Spleen (tissue), 11 donors: ENCODE data around the gene SLC10A6. TPM values are rescaled to one million over a fixed set of nuclear protein-coding genes. Genes with fewer than 3 reads are reported as not detected.

Source experiments
- DNase-seq: peaks from one replicate; pipeline ENCODE4 v3.0.0-alpha.2; 2020
- H3K27ac ChIP-seq, 8 donors: fragments of 200-600 bp; sonication (generic) in 7 of 8; 1 replicate in 4 of 8; 2 replicates in 4 of 8; pipeline versions ENCODE4 v1.5.0 to v1.8.0; 2016 to 2021; ENCODE audit warnings: inconsistent platforms in 4 of 8, mild to moderate bottlenecking in 4 of 8, moderate library complexity in 1 of 8
- H3K27me3 ChIP-seq, 7 donors: fragments of 200-600 bp; sonication (generic) in 6 of 7; replicated peaks in 1 of 7; 1 replicate in 4 of 7; 2 replicates in 3 of 7; pipeline versions ENCODE4 v1.5.0 to v1.8.0; 2016 to 2021; ENCODE audit warnings: inconsistent platforms in 3 of 7, mild to moderate bottlenecking in 1 of 7
- H3K36me3 ChIP-seq, 6 donors: fragments of 200-600 bp; sonication (generic) in 5 of 6; 1 replicate in 4 of 6; 2 replicates in 2 of 6; pipeline versions ENCODE4 v1.5.0 to v1.8.0; 2016 to 2021; ENCODE audit warnings: inconsistent platforms in 2 of 6
- H3K4me1 ChIP-seq, 6 donors: fragments of 200-600 bp; sonication (generic) in 5 of 6; 1 replicate in 3 of 6; 2 replicates in 3 of 6; pipeline versions ENCODE4 v1.5.0 to v1.8.0; 2016 to 2021; ENCODE audit warnings: inconsistent platforms in 3 of 6
- H3K4me3 ChIP-seq, 8 donors: fragments of 200-600 bp; sonication (generic) in 7 of 8; 1 replicate in 4 of 8; 2 replicates in 4 of 8; pipeline versions ENCODE4 v1.5.0 to v1.8.0; 2016 to 2021; ENCODE audit warnings: inconsistent platforms in 4 of 8, mild to moderate bottlenecking in 4 of 8, moderate library complexity in 2 of 8
- H3K9me3 ChIP-seq, 8 donors: fragments of 200-600 bp; sonication (generic) in 7 of 8; 1 replicate in 4 of 8; 2 replicates in 4 of 8; pipeline versions ENCODE4 v1.5.0 to v1.8.0; 2016 to 2021; ENCODE audit warnings: inconsistent platforms in 4 of 8
- POLR2A ChIP-seq, 3 donors: fragments of 450-650 bp; IDR thresholded peaks; one replicate each; pipeline ENCODE4 v1.5.1; 2017; ENCODE audit warnings: antibody characterized with exemption in 3 of 3, mild to moderate bottlenecking in 1 of 3
- POLR2AphosphoS5 ChIP-seq, 3 donors: sonication (generic); formaldehyde crosslinking; IDR thresholded peaks; one replicate each; pipeline ENCODE4 v1.5.1; 2017; ENCODE audit warnings: antibody characterized with exemption in 3 of 3
- WGBS, 5 donors: extraction: QIAGEN DNeasy Blood & Tissue Kit in 3 of 5; methylation state at CpG; one replicate each; pipeline versions ENCODE4 v1.1.5 to v1.1.7; 2013 to 2018; 5-methylcytosine and 5-hydroxymethylcytosine counted together
- intact Hi-C: fragments of 100-400 bp; cut with DNase I; formaldehyde crosslinking; loops from one replicate; pipeline ENCODE4 v1.15.0; 2023; ENCODE audit warnings: low total_unique reads
- polyA plus RNA-seq, 3 donors: library from polyadenylated mRNA; stranded (reverse); fragments of 200-250 nt; gene quantifications; one replicate each; pipeline ENCODE4 v1.2.1, GENCODE V29; 2013
- total RNA-seq, 7 donors: library from RNA; depleted of rRNA in 3 of 7; stranded (reverse); fragments of >200 nt in 3 of 7; fragmentation: NEBNext Ultra II Directional in 4 of 7; extraction: Animal tissue kit (Norgen Biotek cat#: 25700) in 4 of 7; gene quantifications; one replicate each; pipeline versions ENCODE4 v1.1.0 to v1.2.1, GENCODE V29; 2016 to 2021
- TF ChIP-seq, protein P1 (sequence below), 11 experiments: fragments of 200-600 bp in 7 of 11; fragments of 450-650 bp in 4 of 11; sonication (generic) in 4 of 11; IDR thresholded peaks in 8 of 11; conservative IDR thresholded peaks in 3 of 11; 1 replicate in 7 of 11; 2 replicates in 4 of 11; pipeline versions ENCODE4 v1.4.0 to v1.8.0; 2016 to 2021; ENCODE audit warnings: antibody characterized with exemption in 11 of 11, inconsistent platforms in 4 of 11, mild to moderate bottlenecking in 1 of 11
- donor health status: healthy with polysubstance abuse.
- donor health status: DM: no; HTN: no; CAD: no; lungs with moderate emphysema.
- donor health status: DM: no; HTN: no; CAD: no.
- donor health status: Bipolar disorder and iron deficiency.
- donor health status: healthy.
- donor health status: DM: no; HTN: no; CAD: no.
- donor health status: DM: yes; HTN: yes; CAD: no.

SLC10A6 gene
- total and polyA plus RNA-seq, 10 donors, result 0.49 to 3.7 (median 1.1) TPM; not detected in 4

DNA sequence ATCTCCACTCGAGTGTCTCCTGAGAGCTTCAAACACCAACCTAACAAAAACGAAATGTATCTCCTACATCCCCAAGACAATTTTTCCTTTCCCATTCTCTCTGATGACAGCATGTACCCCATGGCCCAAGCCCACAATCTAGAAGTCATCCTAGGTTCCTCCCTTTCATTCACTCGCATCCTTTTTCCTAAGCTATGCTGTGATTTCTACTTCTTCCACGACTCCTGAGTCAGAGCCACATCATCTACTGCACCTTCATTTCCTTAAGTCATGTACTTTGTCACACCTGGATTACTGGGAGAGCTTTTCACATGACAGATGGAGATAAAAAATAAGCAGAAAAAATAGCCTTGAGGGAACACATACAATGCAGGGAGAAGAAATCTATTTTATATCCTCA lies 23.0 kb upstream of the SLC10A6 start:
- intact Hi-C loops, result no loop called here
- TF ChIP-seq POLR2AphosphoS5 (IDR thresholded peaks at IDR 0.05) (no peak), POLR2A (IDR thresholded peaks at IDR 0.05) (no peak)
- TF ChIP-seq, protein P1, sequence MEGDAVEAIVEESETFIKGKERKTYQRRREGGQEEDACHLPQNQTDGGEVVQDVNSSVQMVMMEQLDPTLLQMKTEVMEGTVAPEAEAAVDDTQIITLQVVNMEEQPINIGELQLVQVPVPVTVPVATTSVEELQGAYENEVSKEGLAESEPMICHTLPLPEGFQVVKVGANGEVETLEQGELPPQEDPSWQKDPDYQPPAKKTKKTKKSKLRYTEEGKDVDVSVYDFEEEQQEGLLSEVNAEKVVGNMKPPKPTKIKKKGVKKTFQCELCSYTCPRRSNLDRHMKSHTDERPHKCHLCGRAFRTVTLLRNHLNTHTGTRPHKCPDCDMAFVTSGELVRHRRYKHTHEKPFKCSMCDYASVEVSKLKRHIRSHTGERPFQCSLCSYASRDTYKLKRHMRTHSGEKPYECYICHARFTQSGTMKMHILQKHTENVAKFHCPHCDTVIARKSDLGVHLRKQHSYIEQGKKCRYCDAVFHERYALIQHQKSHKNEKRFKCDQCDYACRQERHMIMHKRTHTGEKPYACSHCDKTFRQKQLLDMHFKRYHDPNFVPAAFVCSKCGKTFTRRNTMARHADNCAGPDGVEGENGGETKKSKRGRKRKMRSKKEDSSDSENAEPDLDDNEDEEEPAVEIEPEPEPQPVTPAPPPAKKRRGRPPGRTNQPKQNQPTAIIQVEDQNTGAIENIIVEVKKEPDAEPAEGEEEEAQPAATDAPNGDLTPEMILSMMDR (IDR thresholded peaks at IDR 0.05 in 8 of 11, conservative IDR thresholded peaks at IDR 0.05 in 3 of 11), result no peak
- WGBS, 5 donors, result 64 to 84% (median 77%) methylated on average over 4 of the region's 4 CpGs
- H3K36me3 ChIP-seq, result no peaks in the 10 kb centered on the region
- no peak overlapping the region for H3K4me3 ChIP-seq
- peaks cover 0 to 5% (median 0%) of the 10 kb centered on the region in 6 donors for H3K4me1 ChIP-seq
- H3K9me3 ChIP-seq, result no peaks in the 10 kb centered on the region
- H3K27me3 ChIP-seq, result no peaks in the 10 kb centered on the region
- H3K27ac ChIP-seq, result no peak overlapping the region
- no peak for DNase-seq

DNA sequence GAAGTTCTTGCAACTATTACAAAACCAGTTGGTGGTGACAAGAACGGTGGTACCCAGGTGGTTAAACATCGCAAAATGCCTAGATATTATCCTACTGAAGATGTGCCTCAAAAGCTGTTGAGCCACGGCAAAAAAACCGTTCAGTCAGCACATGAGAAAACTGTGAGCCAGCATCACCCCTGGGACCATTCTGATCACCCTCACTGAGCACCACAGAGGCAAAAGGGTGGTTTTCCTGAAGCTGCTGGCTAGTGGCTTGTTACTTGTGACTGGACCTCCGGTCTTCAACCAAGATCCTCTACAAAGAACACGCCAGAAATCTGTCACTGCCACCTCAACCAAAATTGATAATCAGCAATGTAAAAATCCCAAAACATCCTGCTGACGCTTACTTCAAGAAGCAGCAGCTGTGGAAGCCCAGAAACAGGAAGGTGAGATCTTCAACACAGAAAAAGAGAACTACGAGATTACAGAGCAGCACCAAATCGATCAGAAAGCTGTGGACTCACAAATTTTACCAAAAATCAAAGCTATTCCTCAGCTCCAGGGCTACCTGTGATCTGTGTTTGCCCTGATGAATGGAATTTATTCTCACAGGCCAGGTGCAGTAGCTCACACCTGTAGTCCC lies 21.4 kb upstream of the SLC10A6 start:
- intact Hi-C loops, result no loop called here
- H3K36me3 ChIP-seq, result no peaks in the 10 kb centered on the region
- peaks cover 0 to 5% (median 0%) of the 10 kb centered on the region in 6 donors for H3K4me1 ChIP-seq
- DNase-seq, result no peak
- no peak overlapping the region for H3K4me3 ChIP-seq
- WGBS, 5 donors, result 33 to 58% (median 44%) methylated on average over 9 of the region's 9 CpGs
- no peak overlapping the region for H3K27ac ChIP-seq
- H3K27me3 ChIP-seq, result no peaks in the 10 kb centered on the region
- no peak for TF ChIP-seq POLR2AphosphoS5 (IDR thresholded peaks at IDR 0.05)
- TF ChIP-seq POLR2A (IDR thresholded peaks at IDR 0.05), result no peak
- TF ChIP-seq, protein P1 (IDR thresholded peaks at IDR 0.05 in 8 of 11, conservative IDR thresholded peaks at IDR 0.05 in 3 of 11), result no peak
- no peaks in the 10 kb centered on the region for H3K9me3 ChIP-seq

DNA sequence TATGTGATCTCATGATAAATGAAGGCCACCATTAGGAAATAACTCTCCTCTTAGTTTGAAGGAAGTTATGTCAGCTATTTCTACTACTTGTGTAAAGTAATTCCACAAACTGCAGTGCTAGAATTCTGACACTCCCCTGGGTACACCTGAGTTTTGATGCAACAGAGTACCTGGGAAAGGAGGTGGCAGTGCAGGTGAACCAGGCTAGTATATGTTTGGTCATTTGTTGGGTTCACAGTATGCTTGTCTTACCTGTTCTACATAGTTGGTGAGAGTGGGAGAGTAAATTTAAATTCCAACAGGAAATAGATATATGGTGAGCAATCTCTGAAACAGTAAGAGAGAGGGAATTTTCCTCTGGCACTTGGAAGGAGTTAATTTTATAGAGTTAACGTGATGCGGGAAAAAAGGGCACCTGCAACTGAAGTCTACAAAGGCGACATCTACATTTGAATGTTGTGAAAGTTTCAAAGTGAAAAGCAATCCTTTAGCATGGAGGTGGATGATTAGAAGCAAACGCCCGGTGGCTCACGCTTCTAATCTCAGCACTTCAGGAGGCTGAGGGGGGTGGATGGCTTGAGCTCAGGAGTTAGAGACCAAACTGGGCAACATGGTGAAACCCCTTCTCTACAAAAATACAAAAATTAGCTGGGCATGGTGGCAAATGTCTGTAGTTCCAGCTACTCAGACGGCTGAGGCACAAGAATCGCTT lies 8.3 kb upstream of the SLC10A6 start:
- WGBS, 5 donors, result 91 to 94% (median 93%) methylated on average over 8 of the region's 8 CpGs
- Histone ChIP-seq H3K27me3 (no peaks in the 10 kb centered on the region), H3K36me3 (no peaks in the 10 kb centered on the region), H3K9me3 (no peaks in the 10 kb centered on the region), H3K4me3 (no peak overlapping the region), H3K27ac (no peak overlapping the region), H3K4me1 (no peaks in the 10 kb centered on the region)
- TF ChIP-seq POLR2A (IDR thresholded peaks at IDR 0.05) (no peak), POLR2AphosphoS5 (IDR thresholded peaks at IDR 0.05) (no peak)
- TF ChIP-seq, protein P1 (IDR thresholded peaks at IDR 0.05 in 8 of 11, conservative IDR thresholded peaks at IDR 0.05 in 3 of 11), result no peak
- intact Hi-C loops, result no loop called here
- no peak for DNase-seq

DNA sequence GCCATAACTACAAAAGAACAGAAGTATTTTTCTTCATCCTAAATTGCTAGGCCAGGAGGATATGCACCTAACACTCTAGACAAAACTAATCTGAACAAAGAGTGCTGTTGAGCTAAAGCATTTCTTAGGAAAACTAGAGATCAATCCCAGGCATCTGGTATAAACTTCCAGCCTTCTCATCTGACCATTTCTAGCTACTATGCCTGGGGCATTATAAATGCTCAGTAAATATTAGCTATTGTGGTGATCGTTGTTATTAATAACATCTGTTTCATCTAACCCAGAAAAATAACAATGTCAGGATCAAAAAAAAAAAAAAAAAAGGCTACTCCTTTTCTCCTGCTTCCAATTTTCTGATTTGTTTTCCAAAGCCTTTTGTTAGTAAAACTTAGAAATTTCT lies 7.7 kb upstream of the SLC10A6 start:
- no peak for DNase-seq
- H3K36me3 ChIP-seq, result no peaks in the 10 kb centered on the region
- TF ChIP-seq POLR2A (IDR thresholded peaks at IDR 0.05), result no peak
- no peak for TF ChIP-seq POLR2AphosphoS5 (IDR thresholded peaks at IDR 0.05)
- TF ChIP-seq, protein P1 (IDR thresholded peaks at IDR 0.05 in 8 of 11, conservative IDR thresholded peaks at IDR 0.05 in 3 of 11), result no peak
- H3K9me3 ChIP-seq, result no peaks in the 10 kb centered on the region
- intact Hi-C loops, result no loop called here
- H3K27me3 ChIP-seq, result no peaks in the 10 kb centered on the region
- 71 to 95% (median 92%) methylated on average over 1 of the region's 1 CpG for WGBS, 5 donors
- H3K4me1 ChIP-seq, result no peaks in the 10 kb centered on the region
- H3K4me3 ChIP-seq, result no peak overlapping the region
- H3K27ac ChIP-seq, result no peak overlapping the region
